Calu3 (cell line): ENCODE data around the gene PACS2. TPM values are rescaled to one million over a fixed set of nuclear protein-coding genes. Genes with fewer than 3 reads are reported as not detected.
A peak's percentile ranks its signal among the peaks of the same experiment; 100 is the strongest.

Experiments used
- BruUV-seq: library from RNA; stranded (reverse); fragments of 400-500 nt; replicated peaks from 2 replicates; lab custom pipeline; 2021; lab: Mats Ljungman, UMichigan
- CTCF ChIA-PET: fragments of 300-600 bp; sonication (Branson Sonifier 250); formaldehyde crosslinking; loops from one replicate; lab custom pipeline; 2022; ENCODE audit warnings: antibody characterized with exemption; lab: Charles Lee
- DNase-seq: peaks from one replicate; pipeline ENCODE4 v3.0.0; 2022
- H3K27ac Mint-ChIP-seq: one replicate; pipeline ENCODE4 v1.8.0; 2022; ENCODE audit warnings: mixed read lengths; ENCODE audit not compliant: unreplicated experiment
- H3K27me3 Mint-ChIP-seq: one replicate; pipeline ENCODE4 v1.8.0; 2022; ENCODE audit warnings: mixed read lengths; ENCODE audit not compliant: unreplicated experiment
- H3K36me3 Mint-ChIP-seq: one replicate; pipeline ENCODE4 v1.8.0; 2022; ENCODE audit warnings: mild to moderate bottlenecking, moderate library complexity, mixed read lengths; ENCODE audit not compliant: insufficient read depth, unreplicated experiment
- H3K4me1 Mint-ChIP-seq: one replicate; pipeline ENCODE4 v1.8.0; 2022; ENCODE audit warnings: mild to moderate bottlenecking, low read depth, mixed read lengths; ENCODE audit not compliant: unreplicated experiment
- H3K4me3 Mint-ChIP-seq: one replicate; pipeline ENCODE4 v1.8.0; 2022; ENCODE audit warnings: mild to moderate bottlenecking, low read depth, moderate library complexity, mixed read lengths; ENCODE audit not compliant: unreplicated experiment
- H3K9me3 Mint-ChIP-seq: one replicate; pipeline ENCODE4 v1.8.0; 2022; ENCODE audit warnings: low read depth, mixed read lengths; ENCODE audit not compliant: unreplicated experiment
- intact Hi-C: fragments of 100-400 bp; cut with micrococcal nuclease; formaldehyde crosslinking; loops from one replicate; pipeline ENCODE4 v1.10.0; 2022; ENCODE audit not compliant: unreplicated experiment
- total RNA-seq: library from RNA; stranded (reverse); gene quantifications from 2 replicates; pipeline ENCODE4 v1.2.3, GENCODE V29; 2022
- TF ChIP-seq, protein P1 (sequence below): fragments of 200-600 bp; IDR thresholded peaks from one replicate; pipeline ENCODE4 v1.8.0; 2022; ENCODE audit warnings: antibody characterized with exemption; ENCODE audit not compliant: unreplicated experiment

Gene PACS2
- total RNA-seq, 1 experiment from 2014 or later, result 77.3 TPM

DNA sequence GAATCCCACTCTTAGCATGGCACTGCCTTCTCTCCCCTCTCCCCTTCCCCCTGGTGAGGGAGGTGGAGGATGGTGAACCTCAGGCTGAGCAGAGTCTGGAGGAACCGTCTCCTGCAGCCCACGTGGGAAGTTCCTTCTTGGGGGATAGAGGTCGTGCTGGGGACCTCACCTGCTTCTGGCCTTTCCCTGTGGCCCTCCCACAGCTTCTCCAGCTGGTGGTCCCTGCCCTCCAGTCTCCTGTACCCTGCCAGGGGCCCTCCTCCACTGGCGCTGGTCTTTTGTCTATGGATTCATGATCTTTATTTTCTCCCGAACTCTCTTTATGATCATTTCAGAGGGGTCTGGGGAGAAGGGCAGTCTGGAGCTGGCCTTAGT is 96.1 kb downstream of the PACS2 start:
- Mint-ChIP-seq H3K27me3 (peaks cover 55% of the 10 kb centered on the region), H3K27ac (no peak overlapping the region), H3K9me3 (no peaks in the 10 kb centered on the region), H3K4me3 (peak overlapping the region; percentile 71), H3K36me3 (peaks cover 5% of the 10 kb centered on the region), H3K4me1 (no peaks in the 10 kb centered on the region)
- TF ChIP-seq, protein P1, sequence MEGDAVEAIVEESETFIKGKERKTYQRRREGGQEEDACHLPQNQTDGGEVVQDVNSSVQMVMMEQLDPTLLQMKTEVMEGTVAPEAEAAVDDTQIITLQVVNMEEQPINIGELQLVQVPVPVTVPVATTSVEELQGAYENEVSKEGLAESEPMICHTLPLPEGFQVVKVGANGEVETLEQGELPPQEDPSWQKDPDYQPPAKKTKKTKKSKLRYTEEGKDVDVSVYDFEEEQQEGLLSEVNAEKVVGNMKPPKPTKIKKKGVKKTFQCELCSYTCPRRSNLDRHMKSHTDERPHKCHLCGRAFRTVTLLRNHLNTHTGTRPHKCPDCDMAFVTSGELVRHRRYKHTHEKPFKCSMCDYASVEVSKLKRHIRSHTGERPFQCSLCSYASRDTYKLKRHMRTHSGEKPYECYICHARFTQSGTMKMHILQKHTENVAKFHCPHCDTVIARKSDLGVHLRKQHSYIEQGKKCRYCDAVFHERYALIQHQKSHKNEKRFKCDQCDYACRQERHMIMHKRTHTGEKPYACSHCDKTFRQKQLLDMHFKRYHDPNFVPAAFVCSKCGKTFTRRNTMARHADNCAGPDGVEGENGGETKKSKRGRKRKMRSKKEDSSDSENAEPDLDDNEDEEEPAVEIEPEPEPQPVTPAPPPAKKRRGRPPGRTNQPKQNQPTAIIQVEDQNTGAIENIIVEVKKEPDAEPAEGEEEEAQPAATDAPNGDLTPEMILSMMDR, result no peak
- intact Hi-C loops, result no loop called here
- CTCF ChIA-PET, result interaction anchor here (0.6 to 1.0 kb wide), 3 partner anchors 70 to 713 kb away, joined by 3 to 6 read pairs (median 3); no protein-coding TSS in a partner anchor
- BruUV-seq, result no TSS peak
- DNase-seq, result no peak

DNA sequence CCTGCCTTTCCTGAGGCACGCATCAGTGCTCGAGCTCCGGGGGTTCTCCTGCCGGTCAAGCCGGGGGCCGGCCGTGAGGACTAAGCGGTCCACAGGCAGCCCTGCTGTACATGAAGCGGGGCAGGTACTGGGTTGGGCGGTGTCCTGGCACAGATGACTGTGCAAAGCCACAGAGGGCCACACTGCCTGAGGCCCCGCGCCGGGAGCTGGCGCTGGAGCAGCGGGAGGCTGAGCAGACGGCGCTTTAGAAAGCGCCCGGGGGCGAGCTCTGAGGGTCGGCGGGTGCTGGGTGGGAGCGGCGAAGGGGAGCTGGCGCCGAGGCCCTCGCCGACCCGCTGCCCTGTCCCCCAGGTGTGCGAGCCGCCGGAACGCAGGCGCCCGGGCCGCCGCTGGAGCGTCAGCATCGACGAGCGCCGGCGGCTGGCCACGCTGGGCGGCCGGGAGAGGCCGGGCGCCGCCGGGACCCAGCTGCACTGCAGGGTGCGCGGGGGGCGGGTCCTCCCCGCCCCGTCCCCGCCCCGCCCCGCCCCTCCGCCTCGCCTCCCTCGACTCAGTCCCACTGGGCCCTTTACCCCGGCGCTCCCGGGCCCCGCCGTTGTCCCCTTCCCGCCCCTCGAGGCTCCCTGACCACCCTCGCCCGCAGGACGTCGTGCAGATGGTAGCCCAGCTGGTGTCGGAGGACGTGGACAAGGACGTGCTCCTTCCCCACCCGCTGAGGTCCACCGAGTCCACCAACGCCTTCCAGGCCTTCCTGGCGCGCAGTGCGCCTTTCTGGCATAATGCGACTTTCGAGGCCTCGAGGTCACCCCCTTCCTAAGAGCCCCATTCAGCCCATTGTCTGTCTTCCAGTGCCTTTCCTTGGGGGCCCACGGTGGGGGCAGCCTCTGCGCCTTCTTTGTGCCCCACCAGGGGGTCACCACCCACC is 96.7 kb downstream of the PACS2 start:
- DNase-seq, result peak; percentile 60
- TF ChIP-seq, protein P1, result no peak
- Mint-ChIP-seq H3K36me3 (peaks cover 5% of the 10 kb centered on the region), H3K9me3 (no peaks in the 10 kb centered on the region), H3K27me3 (peaks cover 48% of the 10 kb centered on the region), H3K4me1 (no peaks in the 10 kb centered on the region), H3K4me3 (peak overlapping the region; percentile 71), H3K27ac (no peak overlapping the region)
- BruUV-seq, result no TSS peak
- intact Hi-C loops, result no loop called here
- CTCF ChIA-PET, result interaction anchor here (0.6 to 1.0 kb wide), 5 partner anchors 13 to 714 kb away, joined by 3 to 6 read pairs (median 3); no protein-coding TSS in a partner anchor

DNA sequence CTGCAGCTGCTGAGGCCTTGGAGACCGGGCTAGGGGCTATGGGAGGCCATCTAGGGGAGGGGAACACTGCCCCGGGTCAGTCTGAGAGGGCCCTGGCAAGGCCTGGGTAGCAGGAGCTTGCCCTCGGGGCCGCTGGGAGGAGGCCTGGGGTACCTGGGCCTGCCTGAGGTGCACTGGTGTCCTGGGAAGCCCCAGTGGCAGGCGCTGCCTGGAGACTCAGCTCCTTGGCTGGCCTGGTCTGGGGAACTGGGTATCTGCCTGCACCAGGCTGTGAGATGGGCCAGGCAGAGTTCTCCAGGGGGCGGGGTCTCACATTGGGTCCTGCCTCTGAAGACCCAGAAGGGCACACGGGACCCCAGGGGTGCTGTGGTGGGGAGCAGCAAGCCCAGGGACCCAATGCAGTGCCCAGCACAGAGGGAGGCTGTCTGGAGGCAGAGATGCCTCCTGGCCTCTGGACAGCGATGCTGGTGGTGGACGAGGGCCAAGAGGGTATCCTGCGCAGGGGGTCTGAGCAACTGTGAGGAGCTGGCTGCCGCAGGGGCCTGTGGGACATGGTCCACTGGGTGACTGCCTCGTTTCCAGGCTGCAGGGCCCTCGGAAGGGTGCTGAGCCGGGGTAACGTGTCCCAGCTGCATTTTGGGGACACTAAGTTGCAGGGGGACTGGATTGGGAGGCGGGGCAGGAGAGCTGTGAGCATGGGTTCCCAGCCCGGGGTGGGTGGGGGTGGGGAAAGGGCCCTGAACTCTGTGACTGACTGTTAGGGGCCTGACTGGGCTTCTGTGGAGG is 97.6 kb downstream of the PACS2 start:
- Mint-ChIP-seq H3K9me3 (no peaks in the 10 kb centered on the region), H3K36me3 (peaks cover 5% of the 10 kb centered on the region), H3K4me1 (no peaks in the 10 kb centered on the region), H3K27me3 (peaks cover 46% of the 10 kb centered on the region), H3K4me3 (peak overlapping the region; percentile 71), H3K27ac (no peak overlapping the region)
- no peak for DNase-seq
- TF ChIP-seq, protein P1, result no peak
- intact Hi-C loops, result no loop called here
- BruUV-seq, result no TSS peak
- CTCF ChIA-PET, result no interaction called here

DNA sequence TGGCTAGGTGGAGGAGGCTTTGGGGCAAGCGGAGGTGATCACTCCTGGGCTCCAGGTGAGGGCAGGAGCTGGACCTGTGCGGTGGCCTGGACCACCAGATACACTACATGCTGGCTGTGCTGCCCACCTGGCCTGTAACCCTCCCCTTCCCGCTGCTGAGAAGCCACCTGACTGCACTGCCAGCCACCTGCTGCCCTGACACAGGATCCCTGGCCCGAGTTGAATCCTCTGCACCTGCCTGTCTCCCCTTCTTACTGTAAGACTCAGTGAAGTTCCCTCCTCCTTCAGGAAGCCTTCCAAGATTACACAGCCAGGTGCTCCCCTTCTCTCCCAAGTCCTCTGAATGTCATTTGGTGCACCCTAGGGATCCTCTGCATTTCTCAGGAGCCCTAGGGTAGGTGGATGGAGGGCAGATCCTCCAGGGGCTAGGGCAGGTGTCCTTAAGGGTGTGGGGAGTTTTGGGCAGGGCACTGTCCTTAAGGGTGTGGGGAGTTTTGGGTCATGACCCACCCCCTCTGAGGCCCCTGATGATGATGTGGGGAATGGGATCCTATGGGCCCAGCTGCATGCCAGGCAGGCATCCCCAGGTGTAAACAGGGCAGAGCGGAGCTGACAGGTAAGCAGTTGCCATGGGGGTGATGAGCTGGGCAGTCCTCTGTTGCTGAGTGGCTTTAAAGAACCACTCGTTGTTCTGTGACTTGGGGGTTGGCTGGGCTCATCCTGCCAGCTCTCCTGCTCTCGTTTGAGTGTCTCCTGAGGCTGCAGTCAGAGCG is 98.4 kb downstream of the PACS2 start:
- no peak overlapping the region for H3K4me3 Mint-ChIP-seq
- no peak overlapping the region for H3K27ac Mint-ChIP-seq
- CTCF ChIA-PET, result no interaction called here
- no TSS peak for BruUV-seq
- peaks cover 46% of the 10 kb centered on the region for H3K27me3 Mint-ChIP-seq
- intact Hi-C loops, result no loop called here
- H3K4me1 Mint-ChIP-seq, result no peaks in the 10 kb centered on the region
- H3K36me3 Mint-ChIP-seq, result peaks cover 5% of the 10 kb centered on the region
- TF ChIP-seq, protein P1, result no peak
- no peak for DNase-seq
- no peaks in the 10 kb centered on the region for H3K9me3 Mint-ChIP-seq
